ENCODE results near the gene GRID1.

GRCh38 chr10:86230557-86231180 lies 135.9 kb downstream of the GRID1 start:
- TF ChIP-seq, protein P1, sequence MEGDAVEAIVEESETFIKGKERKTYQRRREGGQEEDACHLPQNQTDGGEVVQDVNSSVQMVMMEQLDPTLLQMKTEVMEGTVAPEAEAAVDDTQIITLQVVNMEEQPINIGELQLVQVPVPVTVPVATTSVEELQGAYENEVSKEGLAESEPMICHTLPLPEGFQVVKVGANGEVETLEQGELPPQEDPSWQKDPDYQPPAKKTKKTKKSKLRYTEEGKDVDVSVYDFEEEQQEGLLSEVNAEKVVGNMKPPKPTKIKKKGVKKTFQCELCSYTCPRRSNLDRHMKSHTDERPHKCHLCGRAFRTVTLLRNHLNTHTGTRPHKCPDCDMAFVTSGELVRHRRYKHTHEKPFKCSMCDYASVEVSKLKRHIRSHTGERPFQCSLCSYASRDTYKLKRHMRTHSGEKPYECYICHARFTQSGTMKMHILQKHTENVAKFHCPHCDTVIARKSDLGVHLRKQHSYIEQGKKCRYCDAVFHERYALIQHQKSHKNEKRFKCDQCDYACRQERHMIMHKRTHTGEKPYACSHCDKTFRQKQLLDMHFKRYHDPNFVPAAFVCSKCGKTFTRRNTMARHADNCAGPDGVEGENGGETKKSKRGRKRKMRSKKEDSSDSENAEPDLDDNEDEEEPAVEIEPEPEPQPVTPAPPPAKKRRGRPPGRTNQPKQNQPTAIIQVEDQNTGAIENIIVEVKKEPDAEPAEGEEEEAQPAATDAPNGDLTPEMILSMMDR (IDR thresholded peaks at IDR 0.05): no peak
- no peak for TF ChIP-seq ZFX (IDR thresholded peaks at IDR 0.05; ENCODE audit: borderline replicate concordance)

Measured in 22Rv1 (cell line).